Stimulated activated CD4-positive, alpha-beta T cell treated with anti-CD3 and anti-CD28 coated beads, Interleukin-15, amount 100 ng/mL, for 24 hours (primary cell): ENCODE measurements around the gene NRG2.

Experiments used
- DNase-seq: peaks from one replicate; pipeline ENCODE4 v3.0.0-alpha.2; 2020

Gene NRG2

GRCh38 chr5:140005145-140005591 lies 37.9 kb downstream of the NRG2 start:
- DNase-seq, result no peak

- no peak for DNase-seq
Measured at GRCh38 chr5:140004174-140004573, 38.9 kb downstream of the NRG2 start.

- DNase-seq, result no peak
Measured at GRCh38 chr5:140003519-140003918, 39.6 kb downstream of the NRG2 start.

- DNase-seq, result no peak
Measured at GRCh38 chr5:140000332-140000731, 42.8 kb downstream of the NRG2 start.

GRCh38 chr5:139998837-139999236 lies 44.3 kb downstream of the NRG2 start:
- no peak for DNase-seq

GRCh38 chr5:139997276-139997675 lies 45.8 kb downstream of the NRG2 start:
- DNase-seq, result no peak

GRCh38 chr5:139995929-139996328 lies 47.2 kb downstream of the NRG2 start:
- DNase-seq, result no peak

- DNase-seq, result no peak
Measured at GRCh38 chr5:139994234-139994633, 48.9 kb downstream of the NRG2 start.

GRCh38 chr5:139985733-139986132 lies 57.4 kb downstream of the NRG2 start:
- DNase-seq, result no peak

- no peak for DNase-seq
Measured at GRCh38 chr5:139985290-139985689, 57.8 kb downstream of the NRG2 start.

- no peak for DNase-seq
Measured at GRCh38 chr5:139984816-139985215, 58.3 kb downstream of the NRG2 start.

GRCh38 chr5:139982975-139983240 lies 60.2 kb downstream of the NRG2 start:
- no peak for DNase-seq

GRCh38 chr5:139982157-139982974 lies 60.7 kb downstream of the NRG2 start:
- DNase-seq, result no peak

GRCh38 chr5:139980765-139981164 lies 62.3 kb downstream of the NRG2 start:
- DNase-seq, result no peak

- DNase-seq, result no peak
Measured at GRCh38 chr5:139979943-139980342, 63.2 kb downstream of the NRG2 start.

GRCh38 chr5:139979518-139979917 lies 63.6 kb downstream of the NRG2 start:
- no peak for DNase-seq

- DNase-seq, result no peak
Measured at GRCh38 chr5:139976703-139977102, 66.4 kb downstream of the NRG2 start.

- DNase-seq, result no peak
Measured at GRCh38 chr5:139975942-139976341, 67.2 kb downstream of the NRG2 start.

GRCh38 chr5:139975306-139975705 lies 67.8 kb downstream of the NRG2 start:
- no peak for DNase-seq

GRCh38 chr5:139974661-139975060 lies 68.4 kb downstream of the NRG2 start:
- no peak for DNase-seq

- DNase-seq, result no peak
Measured at GRCh38 chr5:139971202-139971725, 71.8 kb downstream of the NRG2 start.

- DNase-seq, result no peak
Measured at GRCh38 chr5:139969318-139969717, 73.8 kb downstream of the NRG2 start.

GRCh38 chr5:139968547-139969261 lies 74.4 kb downstream of the NRG2 start:
- DNase-seq, result peak; percentile 93

GRCh38 chr5:139967353-139967752 lies 75.7 kb downstream of the NRG2 start:
- DNase-seq, result no peak
